Heart left ventricle (tissue), 13 donors: Measurements from ENCODE around the gene SUMO3.

Experiments
- POLR2A ChIP-seq, 2 donors: fragments of 450-650 bp; IDR thresholded peaks; one replicate each; pipeline ENCODE4 v1.6.1; 2017; ENCODE audit warnings: antibody characterized with exemption in 2 of 2, mild to moderate bottlenecking in 2 of 2, moderate library complexity in 2 of 2
- TF ChIP-seq, protein P1 (sequence below), 12 donors: fragments of 200-600 bp; sonication (generic) in 4 of 12; IDR thresholded peaks; one replicate each; pipeline versions ENCODE4 v1.5.0 to v1.8.0; 2018 to 2022; ENCODE audit warnings: antibody characterized with exemption in 12 of 12, mild to moderate bottlenecking in 5 of 12
- donor health status: ischemic (EF 13 %, LVEDD 7.1; RV severe dilation, severe dysfunction).
- donor health status: DM: no; HTN: yes; CAD: no.
- donor health status: DM: no; HTN: no; CAD: no.
- donor health status: ischemic (EF 25% LVEDD 6.9; RV normal size, moderate dysfunction).
- donor health status: ischemic (EF 25% LVEDD 5.7; RV mildly dilated, moderate dysfunction).
- donor health status: ischemic (EF 35%, LVEDD 5.7; RV mildly dilated, moderate dysfunction).
- donor health status: nonischemic (EF 11% LVEDD 7.7; RV severe dilation, severe dysfunction).
- donor health status: DM: yes; HTN: yes; CAD: no.
- donor health status: PGD.
- donor health status: ischemic (EF 29% LVEDD 5.4; RV normal size, mild dysfunction).
- donor health status: nonischemic (EF 23%, LVEDD 6.1; RV moderate dilation, normal function).

- TF ChIP-seq, protein P1, sequence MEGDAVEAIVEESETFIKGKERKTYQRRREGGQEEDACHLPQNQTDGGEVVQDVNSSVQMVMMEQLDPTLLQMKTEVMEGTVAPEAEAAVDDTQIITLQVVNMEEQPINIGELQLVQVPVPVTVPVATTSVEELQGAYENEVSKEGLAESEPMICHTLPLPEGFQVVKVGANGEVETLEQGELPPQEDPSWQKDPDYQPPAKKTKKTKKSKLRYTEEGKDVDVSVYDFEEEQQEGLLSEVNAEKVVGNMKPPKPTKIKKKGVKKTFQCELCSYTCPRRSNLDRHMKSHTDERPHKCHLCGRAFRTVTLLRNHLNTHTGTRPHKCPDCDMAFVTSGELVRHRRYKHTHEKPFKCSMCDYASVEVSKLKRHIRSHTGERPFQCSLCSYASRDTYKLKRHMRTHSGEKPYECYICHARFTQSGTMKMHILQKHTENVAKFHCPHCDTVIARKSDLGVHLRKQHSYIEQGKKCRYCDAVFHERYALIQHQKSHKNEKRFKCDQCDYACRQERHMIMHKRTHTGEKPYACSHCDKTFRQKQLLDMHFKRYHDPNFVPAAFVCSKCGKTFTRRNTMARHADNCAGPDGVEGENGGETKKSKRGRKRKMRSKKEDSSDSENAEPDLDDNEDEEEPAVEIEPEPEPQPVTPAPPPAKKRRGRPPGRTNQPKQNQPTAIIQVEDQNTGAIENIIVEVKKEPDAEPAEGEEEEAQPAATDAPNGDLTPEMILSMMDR (IDR thresholded peaks at IDR 0.05): no peak
- no peak for TF ChIP-seq POLR2A (IDR thresholded peaks at IDR 0.05)
These were observed 57.5 kb downstream of the SUMO3 start for GRCh38 chr21:44760376-44760775.
